ENCODE data around the gene IQCN. TPM values are rescaled to one million over a fixed set of nuclear protein-coding genes. Genes with fewer than 3 reads are reported as not detected.

IQCN gene
- polyA plus RNA-seq, 1 donor (not counting 4 experiments of a cell fraction or from before 2014, with no cell fraction given) = not detected

- H3K4me3 ChIP-seq (ENCODE audit: control insufficient read depth in 2 of 3, extremely low read depth in 1 of 3, insufficient read depth in 2 of 3, low read depth in 1 of 3, low read length in 3 of 3) = peak overlapping the region; percentile 69 to 78 (median 76)
- DNase-seq (ENCODE audit: low read depth, low spot score) = no peak
- H3K4me1 ChIP-seq (ENCODE audit: control insufficient read depth, extremely low read depth, insufficient read depth, low read length) = peaks cover 32% of the 10 kb centered on the region
- peak overlapping the region; percentile 88 for H3K27ac ChIP-seq (ENCODE audit: control insufficient read depth, insufficient read depth, low read length)
- H3K36me3 ChIP-seq (ENCODE audit: control insufficient read depth in 2 of 2, extremely low read depth in 1 of 2, insufficient read depth in 2 of 2, low read length in 2 of 2) = peaks cover 1 to 8% of the 10 kb centered on the region in 2 experiments
- no peak for TF ChIP-seq EZH2 (IDR thresholded peaks at IDR 0.05; ENCODE audit: low read length)
- TF ChIP-seq, protein P1, sequence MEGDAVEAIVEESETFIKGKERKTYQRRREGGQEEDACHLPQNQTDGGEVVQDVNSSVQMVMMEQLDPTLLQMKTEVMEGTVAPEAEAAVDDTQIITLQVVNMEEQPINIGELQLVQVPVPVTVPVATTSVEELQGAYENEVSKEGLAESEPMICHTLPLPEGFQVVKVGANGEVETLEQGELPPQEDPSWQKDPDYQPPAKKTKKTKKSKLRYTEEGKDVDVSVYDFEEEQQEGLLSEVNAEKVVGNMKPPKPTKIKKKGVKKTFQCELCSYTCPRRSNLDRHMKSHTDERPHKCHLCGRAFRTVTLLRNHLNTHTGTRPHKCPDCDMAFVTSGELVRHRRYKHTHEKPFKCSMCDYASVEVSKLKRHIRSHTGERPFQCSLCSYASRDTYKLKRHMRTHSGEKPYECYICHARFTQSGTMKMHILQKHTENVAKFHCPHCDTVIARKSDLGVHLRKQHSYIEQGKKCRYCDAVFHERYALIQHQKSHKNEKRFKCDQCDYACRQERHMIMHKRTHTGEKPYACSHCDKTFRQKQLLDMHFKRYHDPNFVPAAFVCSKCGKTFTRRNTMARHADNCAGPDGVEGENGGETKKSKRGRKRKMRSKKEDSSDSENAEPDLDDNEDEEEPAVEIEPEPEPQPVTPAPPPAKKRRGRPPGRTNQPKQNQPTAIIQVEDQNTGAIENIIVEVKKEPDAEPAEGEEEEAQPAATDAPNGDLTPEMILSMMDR (optimal IDR thresholded peaks at IDR 0.05 in 1 of 3, IDR thresholded peaks at IDR 0.05 in 1 of 3, conservative IDR thresholded peaks at IDR 0.05 in 1 of 3; ENCODE audit: extremely low read depth in 1 of 3, insufficient read depth in 2 of 3, low read length in 3 of 3) = peak; percentile 78 to 90 (median 82)
- peaks cover 9% of the 10 kb centered on the region for H4K20me1 ChIP-seq (ENCODE audit: control insufficient read depth, extremely low read depth, insufficient read depth, low read length)
- dilution Hi-C loops (cut with MboI; ENCODE audit: extremely low pct_ligation_motif_present, low sequenced_read_pairs) = no loop called here
- H3K4me2 ChIP-seq (ENCODE audit: control insufficient read depth, extremely low read depth, insufficient read depth, low read depth, low read length) = peak overlapping the region; percentile 97
- H3K9ac ChIP-seq (ENCODE audit: control insufficient read depth, extremely low read depth, insufficient read depth, low read length) = peak overlapping the region; percentile 92
- H2AFZ ChIP-seq (ENCODE audit: control insufficient read depth, low read length) = no peak overlapping the region
- H3K9me1 ChIP-seq (ENCODE audit: control insufficient read depth, extremely low read depth, insufficient read depth, low read length) = peaks cover 2% of the 10 kb centered on the region
- H3K79me2 ChIP-seq (ENCODE audit: control insufficient read depth, insufficient read depth, low read length) = peaks cover 23% of the 10 kb centered on the region
- H3K9me3 ChIP-seq (ENCODE audit: control insufficient read depth, low read depth, low read length) = no peaks in the 10 kb centered on the region
- H3K27me3 ChIP-seq (ENCODE audit: control insufficient read depth, extremely low read depth, insufficient read depth, low read length) = no peaks in the 10 kb centered on the region
- peak; percentile 39 for FAIRE-seq
Observed at GRCh38 chr19:18279516-18280246, 5.4 kb upstream of the IQCN start.

- Histone ChIP-seq H3K4me1 (ENCODE audit: control insufficient read depth, extremely low read depth, insufficient read depth, low read length) (peaks cover 36% of the 10 kb centered on the region), H3K9ac (ENCODE audit: control insufficient read depth, extremely low read depth, insufficient read depth, low read length) (peak overlapping the region; percentile 92), H3K4me3 (ENCODE audit: control insufficient read depth in 2 of 3, extremely low read depth in 1 of 3, insufficient read depth in 2 of 3, low read depth in 1 of 3, low read length in 3 of 3) (peak overlapping the region; percentile 69 to 78 (median 76)), H4K20me1 (ENCODE audit: control insufficient read depth, extremely low read depth, insufficient read depth, low read length) (peaks cover 9% of the 10 kb centered on the region), H3K9me1 (ENCODE audit: control insufficient read depth, extremely low read depth, insufficient read depth, low read length) (peaks cover 2% of the 10 kb centered on the region), H3K27ac (ENCODE audit: control insufficient read depth, insufficient read depth, low read length) (peak overlapping the region; percentile 88), H3K36me3 (ENCODE audit: control insufficient read depth in 2 of 2, extremely low read depth in 1 of 2, insufficient read depth in 2 of 2, low read length in 2 of 2) (peaks cover 1 to 8% of the 10 kb centered on the region in 2 experiments), H3K9me3 (ENCODE audit: control insufficient read depth, low read depth, low read length) (no peaks in the 10 kb centered on the region), H3K4me2 (ENCODE audit: control insufficient read depth, extremely low read depth, insufficient read depth, low read depth, low read length) (peak overlapping the region; percentile 97), H3K27me3 (ENCODE audit: control insufficient read depth, extremely low read depth, insufficient read depth, low read length) (no peaks in the 10 kb centered on the region), H3K79me2 (ENCODE audit: control insufficient read depth, insufficient read depth, low read length) (peaks cover 23% of the 10 kb centered on the region), H2AFZ (ENCODE audit: control insufficient read depth, low read length) (no peak overlapping the region)
- TF ChIP-seq EZH2 (IDR thresholded peaks at IDR 0.05; ENCODE audit: low read length) = no peak
- TF ChIP-seq, protein P1 (optimal IDR thresholded peaks at IDR 0.05 in 1 of 3, IDR thresholded peaks at IDR 0.05 in 1 of 3, conservative IDR thresholded peaks at IDR 0.05 in 1 of 3; ENCODE audit: extremely low read depth in 1 of 3, insufficient read depth in 2 of 3, low read length in 3 of 3) = no peak
- no peak for DNase-seq (ENCODE audit: low read depth, low spot score)
- dilution Hi-C loops (cut with MboI; ENCODE audit: extremely low pct_ligation_motif_present, low sequenced_read_pairs) = no loop called here
- no peak for FAIRE-seq
Observed at GRCh38 chr19:18279266-18279515, 4.9 kb upstream of the IQCN start.
